Right hindlimb (tissue), 1 donor: ENCODE measurements around the gene MAP3K13.
A peak's percentile ranks its signal among the peaks of the same experiment; 100 is the strongest.
"Not testable (repeated sequence)": the region's sequence is repeated elsewhere in the genome, so short reads cannot be mapped to it uniquely, and the experiment has no call there.

ENCODE experiments used
- DNase-seq: peaks from one replicate; pipeline ENCODE4 v3.0.0-alpha.2; 2018

Gene MAP3K13

DNA sequence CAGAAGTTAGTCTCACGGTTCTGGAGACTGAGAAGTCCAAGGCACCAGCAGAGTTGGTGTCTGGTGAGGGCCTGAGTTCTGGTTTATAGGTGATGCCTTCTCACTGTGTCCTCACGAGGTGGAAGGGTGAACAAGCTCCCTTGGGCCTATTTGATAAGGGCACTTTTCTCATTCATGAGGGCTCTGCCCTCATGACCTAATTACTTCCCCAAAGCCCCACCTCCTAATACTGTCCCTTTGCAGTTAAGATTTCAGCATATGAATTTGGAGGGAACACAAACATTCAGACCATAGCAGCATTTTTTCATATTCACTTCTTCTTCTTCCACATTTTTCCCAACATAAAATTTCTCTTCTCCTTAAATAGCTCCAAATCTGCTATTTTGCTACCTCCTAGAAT lies 94.4 kb downstream of the MAP3K13 start:
- no peak for DNase-seq

DNA sequence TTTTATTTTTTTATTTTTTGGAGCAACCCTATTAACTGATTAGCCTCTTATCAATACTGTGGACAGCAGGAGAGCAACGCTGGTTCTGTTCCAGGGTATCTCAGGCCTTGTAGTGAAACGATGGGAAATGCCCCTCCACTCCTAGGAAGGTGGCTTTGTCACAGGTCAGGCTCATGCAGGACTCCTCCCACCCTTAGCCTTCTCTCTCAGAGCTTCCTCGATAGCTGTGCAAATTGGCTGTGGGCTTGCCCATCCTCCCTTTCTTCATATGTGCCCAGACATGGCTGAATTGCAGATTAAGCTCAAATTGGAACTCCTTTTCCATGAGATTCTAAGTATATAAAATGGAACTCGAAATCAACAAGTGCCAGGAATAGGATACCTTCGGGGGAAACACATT lies 97.4 kb downstream of the MAP3K13 start:
- no peak for DNase-seq

DNA sequence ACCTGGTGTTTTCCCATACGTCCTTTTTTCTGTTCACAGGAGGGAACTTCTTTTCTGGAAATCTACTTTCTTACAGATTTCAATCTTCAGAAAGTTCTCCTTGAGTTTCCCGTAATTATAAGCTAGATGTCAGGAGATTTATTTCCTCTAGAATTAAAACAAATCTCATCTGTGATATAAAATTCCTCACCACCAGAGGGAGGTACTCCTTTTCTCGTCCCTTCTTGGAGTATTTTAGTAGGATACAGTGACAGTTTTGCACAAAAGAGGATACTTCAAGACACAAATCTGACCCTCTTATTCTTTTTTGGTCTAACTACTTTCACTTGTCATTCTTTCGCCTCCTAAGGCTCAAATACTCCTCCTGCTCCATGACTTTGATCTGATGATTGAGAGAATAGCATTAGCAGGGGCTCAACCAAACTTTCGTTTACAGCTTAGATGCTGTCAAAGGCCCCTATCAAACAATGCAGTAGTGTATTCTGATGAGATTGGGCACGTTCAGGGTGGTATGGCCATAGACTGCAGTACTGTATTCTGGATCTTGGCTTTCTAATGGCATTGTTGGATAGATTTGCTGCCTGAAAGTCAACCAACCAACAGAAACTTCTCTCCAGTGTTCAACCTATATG lies 97.9 kb downstream of the MAP3K13 start:
- no peak for DNase-seq

DNA sequence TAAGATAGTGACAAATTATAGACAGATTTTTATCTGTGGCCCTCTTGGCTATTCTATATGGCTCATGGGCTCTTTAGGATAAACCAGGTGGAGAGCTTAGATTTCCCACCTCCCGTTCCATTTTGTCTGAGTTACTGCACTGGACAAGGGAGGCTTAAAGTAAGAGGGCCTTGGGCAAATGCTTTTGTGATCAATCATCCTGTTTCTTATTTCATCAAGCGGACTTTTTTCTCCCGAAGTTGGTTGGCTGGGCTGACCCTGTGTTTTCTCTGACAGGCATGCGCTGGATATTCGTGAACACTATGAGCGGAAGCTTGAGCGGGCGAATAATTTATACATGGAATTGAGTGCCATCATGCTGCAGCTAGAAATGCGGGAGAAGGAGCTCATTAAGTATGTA lies 102.5 kb downstream of the MAP3K13 start:
- DNase-seq = no peak

DNA sequence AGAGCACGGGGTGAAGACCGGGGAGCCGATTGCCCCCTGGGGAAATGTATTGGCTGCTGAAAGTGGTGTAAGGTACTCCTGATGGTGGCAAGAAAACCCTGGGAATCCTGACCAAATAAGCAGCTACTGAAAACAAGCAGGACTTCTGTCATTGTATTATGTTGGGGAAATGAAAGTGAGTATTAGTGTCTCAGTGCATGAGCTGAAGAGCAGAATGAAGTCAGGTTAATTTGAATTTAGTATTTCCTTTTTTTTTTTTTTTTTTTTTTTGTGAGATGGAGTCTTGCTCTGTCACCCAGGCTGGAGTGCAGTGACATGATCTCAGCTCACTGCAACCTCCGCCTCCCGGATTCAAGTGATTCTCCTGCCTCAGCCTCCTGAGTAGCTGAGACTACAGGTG lies 103.2 kb downstream of the MAP3K13 start:
- DNase-seq = not testable (repeated sequence)

DNA sequence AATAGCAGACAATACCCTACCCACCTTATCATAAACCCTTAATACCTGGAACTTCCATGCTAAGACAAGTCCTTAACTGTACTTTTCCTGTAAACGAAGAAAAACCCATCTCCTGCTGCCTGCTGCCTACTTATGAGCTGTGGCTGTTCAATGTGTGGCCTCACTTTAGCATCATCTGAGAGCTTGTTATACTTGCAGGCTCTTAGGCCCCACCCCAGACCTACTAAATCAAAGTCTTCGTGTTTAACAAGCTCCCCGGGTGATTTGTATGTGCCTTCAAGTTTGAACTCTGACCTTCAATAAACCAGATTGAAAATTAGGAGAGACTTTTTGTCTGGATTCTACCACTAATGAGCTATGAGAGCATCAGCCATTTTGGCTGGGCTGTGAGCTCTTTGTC lies 106.6 kb downstream of the MAP3K13 start:
- DNase-seq = no peak

DNA sequence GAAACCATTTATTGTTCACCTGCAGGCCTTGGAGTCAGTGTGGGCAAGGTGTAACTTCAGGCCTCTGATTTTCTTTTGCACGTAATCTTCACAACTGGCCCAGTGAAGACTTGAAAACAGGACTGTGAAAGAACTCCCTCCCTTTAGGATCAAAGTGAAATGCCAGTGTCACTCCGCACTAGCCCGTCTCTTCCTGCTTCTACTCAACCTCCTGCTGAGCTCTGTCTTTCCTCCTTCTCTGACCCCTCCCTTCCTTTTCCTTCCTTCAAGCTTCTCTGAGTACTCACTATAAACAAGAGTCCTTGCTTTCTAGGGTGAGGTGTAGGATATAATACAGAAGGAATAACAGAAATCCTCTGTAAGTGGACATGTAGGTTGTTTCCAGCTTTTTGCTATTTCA lies 107.4 kb downstream of the MAP3K13 start:
- DNase-seq = no peak

DNA sequence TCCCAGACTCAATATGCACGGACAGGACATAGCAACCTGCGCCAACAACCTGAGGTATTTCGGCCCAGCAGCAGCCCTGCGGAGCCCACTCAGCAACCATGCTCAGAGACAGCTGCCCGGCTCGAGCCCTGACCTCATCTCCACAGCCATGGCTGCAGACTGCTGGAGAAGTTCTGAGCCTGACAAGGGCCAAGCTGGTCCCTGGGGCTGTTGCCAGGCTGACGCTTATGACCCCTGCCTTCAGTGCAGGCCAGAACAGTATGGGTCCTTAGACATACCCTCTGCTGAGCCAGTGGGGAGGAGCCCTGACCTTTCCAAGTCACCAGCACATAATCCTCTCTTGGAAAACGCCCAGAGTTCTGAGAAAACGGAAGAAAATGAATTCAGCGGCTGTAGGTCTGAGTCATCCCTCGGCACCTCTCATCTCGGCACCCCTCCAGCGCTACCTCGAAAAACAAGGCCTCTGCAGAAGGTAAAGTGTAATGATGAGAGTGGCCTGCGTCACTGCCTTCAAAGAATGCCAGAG lies 110.4 kb downstream of the MAP3K13 start:
- DNase-seq = peak; percentile 44

DNA sequence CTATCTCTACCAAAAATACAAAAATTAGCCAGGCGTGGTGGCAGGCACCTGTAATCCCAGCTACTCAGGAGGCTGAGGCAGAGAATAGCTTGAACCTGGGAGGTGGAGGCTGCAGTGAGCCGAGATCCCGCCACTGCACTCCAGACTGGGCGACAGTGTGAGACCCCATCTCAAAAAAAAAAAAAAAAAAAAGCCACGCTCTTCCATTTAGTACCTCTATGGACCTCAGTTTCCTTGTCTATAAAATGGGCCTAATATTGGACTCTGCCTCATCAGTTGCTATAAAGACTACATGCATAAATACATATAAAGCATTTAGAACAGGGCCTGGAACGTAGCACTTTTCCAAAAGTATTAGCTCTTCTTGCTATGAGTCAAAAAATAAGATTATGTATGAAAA lies 112.0 kb downstream of the MAP3K13 start:
- DNase-seq = not testable (repeated sequence)

DNA sequence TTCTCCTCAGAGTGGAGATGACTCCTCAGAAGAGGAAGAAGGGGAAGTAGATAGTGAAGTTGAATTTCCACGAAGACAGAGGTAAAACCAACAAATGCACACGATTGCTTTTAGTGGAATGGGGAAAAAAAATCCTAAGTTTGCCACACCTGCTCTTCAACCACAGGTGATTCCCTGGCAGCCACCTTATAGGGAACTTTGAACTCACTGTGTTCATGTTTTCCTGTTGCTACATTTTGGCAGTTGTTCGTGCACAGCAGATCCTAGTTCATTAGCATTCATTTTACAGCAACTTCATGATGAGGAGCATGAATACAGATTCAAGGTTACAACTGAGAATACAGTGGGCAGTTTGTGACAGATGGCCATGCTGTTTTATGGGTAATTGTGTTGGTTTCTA lies 114.4 kb downstream of the MAP3K13 start:
- no peak for DNase-seq

DNA sequence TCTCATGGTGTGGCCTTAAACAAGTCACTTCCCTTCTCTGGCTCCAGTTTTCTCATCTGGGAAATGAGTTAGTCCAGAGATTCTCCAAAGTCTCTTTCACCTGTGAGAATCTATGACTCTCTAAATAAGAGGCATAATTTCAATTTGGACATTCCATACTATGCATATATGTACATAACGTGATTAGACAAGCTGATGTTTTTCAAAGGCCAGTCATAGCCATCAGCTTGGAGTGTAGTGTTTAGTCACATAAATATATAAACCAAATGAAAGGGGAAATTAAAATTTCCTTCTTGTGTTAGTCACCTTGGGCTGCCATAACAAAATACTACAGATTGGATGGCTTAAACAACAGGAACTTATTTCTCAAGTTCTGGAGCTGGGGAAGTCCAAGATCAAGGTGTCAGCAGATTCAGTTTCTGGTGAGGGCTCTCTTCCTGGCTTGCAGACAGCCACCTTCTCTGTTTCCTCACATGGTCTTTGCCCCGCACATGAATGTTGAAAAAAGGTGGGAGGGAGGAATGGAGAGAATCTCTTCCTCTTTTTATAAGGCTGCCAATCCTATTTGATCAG lies 116.5 kb downstream of the MAP3K13 start:
- DNase-seq = no peak

DNA sequence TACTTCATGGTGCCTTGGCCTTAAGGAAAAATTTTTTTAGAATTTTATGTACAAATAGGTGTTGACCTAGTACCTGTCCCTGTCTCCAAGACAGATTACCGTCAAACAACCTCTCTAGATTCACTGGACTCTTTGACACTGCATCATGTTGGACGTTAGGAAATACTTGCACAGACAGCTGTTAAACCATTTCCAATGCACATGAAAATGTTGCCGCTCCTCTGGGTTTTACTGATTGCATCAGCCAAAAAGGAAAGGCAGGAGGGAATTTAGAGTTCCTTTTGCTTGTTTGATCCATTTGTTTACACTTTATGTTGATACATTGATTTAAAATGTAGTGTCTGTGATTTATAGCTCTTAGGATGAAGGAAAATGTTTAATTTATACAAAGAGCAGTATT lies 121.4 kb downstream of the MAP3K13 start:
- DNase-seq = no peak

DNA sequence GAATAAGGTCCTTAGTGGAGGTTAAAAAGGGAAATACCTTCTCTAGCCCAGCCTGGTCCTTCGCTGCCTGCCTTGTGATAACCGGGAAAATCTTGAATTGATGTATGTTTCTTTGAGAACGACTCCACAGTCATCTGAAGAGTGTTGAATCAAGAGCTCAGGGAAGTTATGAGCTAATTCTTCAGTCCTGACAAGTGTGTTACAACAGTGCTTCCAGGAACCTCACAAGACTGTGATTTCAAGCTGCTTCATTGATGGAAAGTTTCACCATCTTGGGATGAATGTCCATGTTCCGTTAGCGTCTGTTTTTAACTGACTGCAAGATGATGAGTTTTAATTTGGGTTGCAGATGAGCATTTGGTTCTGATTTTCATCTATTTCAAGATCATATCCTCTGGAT lies 123.5 kb downstream of the MAP3K13 start:
- DNase-seq = no peak

DNA sequence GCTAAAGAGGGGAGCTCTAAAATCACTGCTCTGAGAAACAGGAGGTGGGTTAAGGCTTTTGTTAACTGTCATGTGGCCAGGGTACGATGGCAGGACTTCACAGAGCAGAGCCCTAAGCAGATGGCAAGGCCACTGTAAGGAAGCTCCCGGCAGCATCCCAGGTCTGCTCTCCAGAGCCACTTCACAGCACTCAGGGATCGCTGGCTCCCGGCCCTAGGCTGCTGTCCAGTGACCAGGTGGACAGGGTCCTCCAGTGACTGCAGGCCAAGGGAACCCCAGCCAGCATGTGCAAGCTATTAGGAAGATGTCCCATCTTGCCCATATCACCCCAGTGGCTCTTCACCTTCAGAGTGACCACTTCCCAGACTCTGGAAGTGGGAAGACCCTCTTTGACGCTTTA lies 125.5 kb downstream of the MAP3K13 start:
- DNase-seq = no peak

DNA sequence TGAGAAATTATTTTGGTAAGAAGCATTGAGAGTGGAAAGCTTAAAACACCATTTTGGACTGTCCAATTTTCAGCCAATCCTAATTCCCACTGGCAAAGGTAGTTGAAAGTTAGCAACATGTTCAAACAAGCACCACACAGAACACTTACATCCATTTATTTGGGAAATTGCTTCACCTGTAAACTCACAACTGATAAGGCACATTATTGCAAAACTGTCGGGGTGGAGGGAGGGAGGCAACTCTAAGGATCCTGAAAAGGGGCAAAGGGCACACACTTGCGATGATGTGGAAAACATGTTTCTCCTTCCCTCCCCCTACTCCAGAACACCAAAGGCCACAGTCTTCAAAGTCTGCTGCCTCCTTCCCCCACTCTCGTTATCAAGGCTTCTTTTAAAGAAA lies 126.5 kb downstream of the MAP3K13 start:
- no peak for DNase-seq

DNA sequence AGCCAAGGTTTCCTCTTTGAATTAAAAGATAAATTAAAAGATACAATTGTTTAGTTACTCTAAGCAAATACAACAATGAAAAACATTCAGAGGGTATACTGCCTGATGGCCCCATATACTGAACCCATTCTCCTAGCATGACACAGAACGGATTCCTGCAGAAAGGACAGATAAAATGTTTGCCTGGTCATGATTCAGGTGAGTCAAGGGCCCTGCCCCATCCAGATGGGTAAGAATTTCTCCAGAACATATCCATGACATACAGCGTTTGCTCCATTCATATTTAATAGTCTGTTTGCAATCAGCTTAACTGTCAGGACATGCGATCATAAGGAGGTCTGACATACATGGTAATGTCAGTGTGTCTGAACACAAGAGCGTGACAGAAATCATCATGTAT lies 127.3 kb downstream of the MAP3K13 start:
- DNase-seq = no peak

DNA sequence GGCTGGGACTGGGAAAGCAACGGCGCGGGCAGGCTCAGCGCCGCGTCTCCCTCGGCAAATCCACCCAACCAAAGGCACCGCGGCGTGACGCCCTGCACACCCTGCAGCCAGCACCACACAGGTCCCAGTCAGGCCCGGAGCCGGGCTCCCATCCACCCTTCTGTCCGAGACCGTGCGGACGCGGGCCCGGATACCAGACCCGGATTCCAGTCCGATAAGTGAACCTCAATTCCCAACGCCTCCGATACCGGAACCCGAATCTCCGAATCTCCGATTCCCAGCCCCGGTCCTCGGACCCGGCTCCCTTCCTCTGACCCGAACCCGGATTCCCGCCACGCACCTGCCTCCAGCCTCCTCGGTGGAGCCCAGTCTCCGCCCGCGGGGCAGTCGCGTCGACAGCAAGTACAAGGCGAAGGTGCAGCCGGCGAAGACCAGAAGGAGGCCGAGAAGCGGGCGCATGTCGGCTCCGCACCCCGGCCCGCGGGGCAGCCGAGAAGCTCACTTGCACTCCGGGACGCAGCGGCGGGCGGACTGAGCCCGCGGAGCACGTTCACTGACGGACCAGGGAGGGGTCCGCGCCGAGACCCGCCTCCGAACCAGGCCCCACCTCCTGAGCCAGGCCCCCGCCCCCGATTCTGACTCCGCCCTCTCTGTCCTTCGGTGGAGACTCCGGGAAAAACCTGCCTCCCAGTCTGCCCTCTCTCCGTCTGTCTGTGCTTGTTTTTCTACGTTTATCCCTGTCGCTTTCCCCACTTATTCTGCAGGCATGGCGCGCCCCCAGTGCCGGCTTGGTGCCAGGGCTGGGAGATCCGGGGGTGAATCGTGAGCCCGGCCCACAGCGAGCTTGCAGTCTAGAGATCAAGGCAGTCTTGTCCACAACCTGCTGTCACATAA lies 135.8 kb downstream of the MAP3K13 start, which contains the start of gene TMEM41A:
TMEM41A (minus strand) TSS at position 533 of the 894 bp plus-strand sequence; CDS start at position 459, 74 bp downstream.
- DNase-seq = peak; percentile 95

DNA sequence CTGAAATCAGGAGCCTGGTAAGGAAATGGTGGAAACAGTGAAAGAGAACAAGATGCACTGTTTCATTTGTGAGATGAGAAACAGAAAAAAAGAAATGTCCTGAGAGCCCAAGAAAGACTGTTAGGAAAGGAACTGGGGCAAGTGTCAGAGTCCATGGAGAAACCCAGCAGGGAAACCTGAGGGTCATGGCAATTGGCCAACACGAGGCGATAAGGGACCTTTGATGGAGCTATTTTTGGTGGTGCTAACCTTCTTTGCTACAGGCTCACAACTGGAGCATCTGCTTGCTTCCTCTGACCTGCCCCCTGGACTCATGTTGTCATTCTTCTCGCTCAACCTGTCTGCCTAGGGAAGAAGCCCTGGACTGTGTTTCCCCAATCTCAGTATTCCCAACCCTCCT lies 140.1 kb downstream of the MAP3K13 start:
- no peak for DNase-seq

DNA sequence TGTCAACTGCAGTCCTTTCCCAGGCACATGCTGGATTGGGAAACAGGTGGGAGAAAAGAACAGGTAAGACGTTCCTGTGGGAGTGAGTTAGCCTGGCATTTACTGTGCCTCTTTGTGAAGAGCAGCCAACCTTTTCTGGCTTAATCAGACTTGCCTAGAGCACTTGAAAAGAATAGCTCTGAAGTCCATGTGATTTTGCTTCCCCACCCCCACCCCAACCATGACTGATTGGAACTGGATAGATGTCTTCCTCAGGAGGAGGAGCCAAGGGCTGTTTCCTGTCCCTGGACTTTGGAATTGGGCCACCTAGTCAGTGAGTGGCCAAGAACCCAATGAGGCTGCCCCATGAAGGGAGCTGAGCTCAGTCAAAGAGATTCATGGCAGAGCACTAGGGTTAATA lies 140.6 kb downstream of the MAP3K13 start:
- no peak for DNase-seq

DNA sequence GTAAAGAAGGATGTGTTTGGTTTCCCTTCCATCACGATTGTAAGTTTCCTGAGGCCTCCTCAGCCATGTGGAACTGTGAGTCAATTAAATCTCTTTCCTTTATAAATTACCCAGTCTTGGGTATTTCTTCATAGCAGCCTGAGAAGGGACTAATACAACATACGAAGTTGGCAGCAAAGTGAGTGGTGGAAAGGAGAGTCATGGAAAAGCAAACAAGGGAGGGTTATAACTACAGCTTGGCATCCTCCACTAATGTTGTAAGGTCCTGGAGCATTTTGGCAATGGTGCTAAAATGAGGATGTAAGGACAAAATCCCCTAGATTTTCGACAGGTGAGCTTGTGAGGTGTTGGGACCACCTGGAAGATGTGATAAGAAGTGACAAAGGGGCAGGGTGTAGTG lies 141.7 kb downstream of the MAP3K13 start:
- no peak for DNase-seq

DNA sequence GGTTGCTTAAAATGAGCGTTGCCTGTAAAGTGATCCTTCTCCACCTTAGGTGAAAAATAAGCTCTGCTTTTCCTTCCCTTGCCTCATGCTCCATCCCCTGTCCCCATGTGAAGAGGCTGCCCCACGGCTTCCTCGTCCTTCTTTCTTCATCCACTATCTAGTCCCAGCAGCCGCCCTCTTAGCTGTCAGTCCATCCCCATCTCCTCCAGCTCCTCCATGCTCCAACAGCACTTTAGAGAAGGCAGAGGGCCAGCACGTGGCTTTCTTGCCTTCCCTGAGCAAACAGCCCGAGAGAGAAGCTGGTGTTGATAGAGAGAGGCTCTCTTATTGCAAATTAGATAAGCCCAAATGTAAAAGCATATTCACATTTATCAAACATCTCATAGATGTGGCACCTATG lies 144.9 kb downstream of the MAP3K13 start:
- DNase-seq = no peak

DNA sequence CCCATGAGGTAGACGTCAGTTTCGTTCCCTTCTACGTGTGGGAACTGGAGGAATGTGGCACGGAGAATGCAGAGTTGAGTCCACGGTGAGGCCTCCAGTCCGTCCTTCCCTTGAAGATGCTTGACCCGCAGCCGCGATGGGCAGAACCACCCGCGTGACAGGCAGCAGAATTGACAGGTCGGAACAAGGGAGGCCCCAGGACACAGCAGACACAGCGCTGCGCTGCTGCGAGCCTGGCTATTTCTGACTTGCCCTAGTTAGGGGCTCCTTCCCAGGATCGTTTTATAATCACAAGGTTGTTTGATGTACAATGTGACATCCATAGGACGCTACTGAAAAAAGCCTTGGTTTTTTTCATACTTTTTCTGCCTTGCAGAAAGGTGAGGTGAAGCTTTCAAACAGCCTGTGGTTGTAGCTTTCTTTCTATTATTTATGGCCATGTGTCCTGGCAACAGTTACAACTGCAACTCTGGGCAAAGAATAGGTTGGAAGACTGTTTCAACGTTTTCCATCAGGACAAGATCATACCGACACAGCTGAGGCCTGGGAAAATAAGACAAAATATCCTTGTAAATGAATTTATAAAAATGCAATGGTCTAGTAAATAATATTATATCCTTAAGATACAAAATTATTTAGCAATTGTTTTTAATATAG lies 145.5 kb downstream of the MAP3K13 start:
- DNase-seq = no peak

DNA sequence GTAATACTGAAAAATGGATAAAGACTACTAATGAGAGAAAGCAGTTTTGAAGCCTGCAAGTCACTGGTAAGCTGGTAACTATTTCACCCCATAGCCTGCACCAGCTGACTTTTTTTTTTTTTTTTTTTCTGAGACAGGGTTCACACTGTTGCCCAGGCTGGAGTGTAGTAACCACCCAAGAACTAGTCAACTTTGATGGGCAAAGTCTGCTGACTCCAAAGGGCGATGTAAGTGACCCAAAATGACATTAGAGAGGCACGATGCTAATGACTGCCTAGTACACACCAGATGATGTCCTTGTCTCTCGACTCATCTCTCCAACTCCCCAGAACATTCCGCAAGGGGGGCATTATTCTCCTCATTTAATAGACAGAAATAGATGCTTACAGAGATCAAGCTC lies 148.8 kb downstream of the MAP3K13 start:
- DNase-seq = no peak
